Measurements from ENCODE around the gene CANT1. TPM values are rescaled to one million over a fixed set of nuclear protein-coding genes. Genes with fewer than 3 reads are reported as not detected.

The CANT1 gene
- total RNA-seq, 1 experiment from 2014 or later: 33.0 TPM

DNA sequence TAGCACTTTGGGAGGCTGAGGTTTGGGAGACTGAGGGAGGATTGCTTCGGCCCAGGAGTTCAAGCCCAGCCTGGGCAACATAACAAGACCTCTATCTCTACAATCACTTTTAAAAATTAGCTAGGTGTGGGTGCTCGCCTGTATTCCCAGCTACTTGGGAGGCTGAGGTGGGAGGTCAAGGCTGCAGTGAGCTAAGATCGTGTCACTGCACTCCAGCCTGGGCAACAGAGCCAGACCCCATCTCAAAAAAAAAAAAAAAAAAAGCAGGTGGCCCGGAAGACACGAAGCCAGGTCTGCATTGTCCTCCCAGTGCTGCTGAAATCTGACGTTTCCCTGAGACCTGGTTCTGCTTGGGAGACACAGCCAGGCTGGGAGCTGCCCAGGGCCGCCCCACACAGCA lies 65.5 kb downstream of the CANT1 start:
- Histone ChIP-seq H3K4me2 (ENCODE audit: insufficient read depth, insufficient read length, low read length) (no peak overlapping the region), H3K14ac (ENCODE audit: insufficient read depth, low read length) (no peak overlapping the region), H3K4ac (ENCODE audit: low read depth, low read length) (no peak overlapping the region), H3T11ph (ENCODE audit: low read length) (no peak overlapping the region), H3K79me1 (ENCODE audit: insufficient read depth, low read depth, low read length, poor library complexity, severe bottlenecking) (no peaks in the 10 kb centered on the region), H3K56ac (ENCODE audit: insufficient read length, low read depth, low read length) (no peak overlapping the region), H3K9ac (ENCODE audit: extremely low read depth, insufficient read length, low read length) (no peak overlapping the region), H2BK120ac (ENCODE audit: low read depth, low read length, poor library complexity, severe bottlenecking) (no peak overlapping the region), H4K91ac (ENCODE audit: insufficient read length, low read depth, low read length) (no peak overlapping the region), H2AFZ (ENCODE audit: low read length) (no peak overlapping the region), H2BK15ac (ENCODE audit: low read depth, low read length) (no peak overlapping the region), H2BK12ac (ENCODE audit: insufficient read length, low read depth, low read length) (no peak overlapping the region), H4K5ac (ENCODE audit: insufficient read length, low read depth, low read length) (no peak overlapping the region), H4K8ac (replicated peaks; ENCODE audit: insufficient read length, low read depth, low read length) (no peak overlapping the region), H3K23ac (ENCODE audit: insufficient read length, low read depth, low read length) (no peak overlapping the region), H2BK20ac (ENCODE audit: low read depth, low read length, poor library complexity, severe bottlenecking) (no peak overlapping the region), H3K4me1 (ENCODE audit: insufficient read depth, low read length) (no peaks in the 10 kb centered on the region), H3K23me2 (ENCODE audit: insufficient read length, low read depth, low read length, poor library complexity, severe bottlenecking) (no peaks in the 10 kb centered on the region), H3K27me3 (ENCODE audit: insufficient read depth, low read length) (no peaks in the 10 kb centered on the region), H2BK5ac (ENCODE audit: insufficient read length, low read length) (no peak overlapping the region), H2AK5ac (ENCODE audit: insufficient read length, low read length) (no peak overlapping the region), H3K9me3 (ENCODE audit: control insufficient read depth, low read depth, low read length) (no peaks in the 10 kb centered on the region), H4K20me1 (ENCODE audit: control insufficient read depth, insufficient read depth, insufficient read length) (no peaks in the 10 kb centered on the region), H3K79me2 (ENCODE audit: insufficient read depth, low read length) (no peaks in the 10 kb centered on the region), H3K27ac (ENCODE audit: insufficient read length, low read depth, low read length) (no peak overlapping the region), H3K18ac (ENCODE audit: insufficient read length, low read depth, low read length) (no peak overlapping the region)
- TF ChIP-seq, protein P1, sequence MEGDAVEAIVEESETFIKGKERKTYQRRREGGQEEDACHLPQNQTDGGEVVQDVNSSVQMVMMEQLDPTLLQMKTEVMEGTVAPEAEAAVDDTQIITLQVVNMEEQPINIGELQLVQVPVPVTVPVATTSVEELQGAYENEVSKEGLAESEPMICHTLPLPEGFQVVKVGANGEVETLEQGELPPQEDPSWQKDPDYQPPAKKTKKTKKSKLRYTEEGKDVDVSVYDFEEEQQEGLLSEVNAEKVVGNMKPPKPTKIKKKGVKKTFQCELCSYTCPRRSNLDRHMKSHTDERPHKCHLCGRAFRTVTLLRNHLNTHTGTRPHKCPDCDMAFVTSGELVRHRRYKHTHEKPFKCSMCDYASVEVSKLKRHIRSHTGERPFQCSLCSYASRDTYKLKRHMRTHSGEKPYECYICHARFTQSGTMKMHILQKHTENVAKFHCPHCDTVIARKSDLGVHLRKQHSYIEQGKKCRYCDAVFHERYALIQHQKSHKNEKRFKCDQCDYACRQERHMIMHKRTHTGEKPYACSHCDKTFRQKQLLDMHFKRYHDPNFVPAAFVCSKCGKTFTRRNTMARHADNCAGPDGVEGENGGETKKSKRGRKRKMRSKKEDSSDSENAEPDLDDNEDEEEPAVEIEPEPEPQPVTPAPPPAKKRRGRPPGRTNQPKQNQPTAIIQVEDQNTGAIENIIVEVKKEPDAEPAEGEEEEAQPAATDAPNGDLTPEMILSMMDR (conservative IDR thresholded peaks at IDR 0.05): no peak
- Mint-ChIP-seq H3K4me1 (peaks cover 0 to 16% of the 10 kb centered on the region in 2 experiments; a peak in 1 of 4 replicates), H3K4me3 (no peak overlapping the region), H3K9me3 (no peaks in the 10 kb centered on the region; a peak in 1 of 5 replicates), H3K36me3 (ENCODE audit: insufficient read depth in 1 of 3, low read depth in 3 of 3) (no peaks in the 10 kb centered on the region), H3K27ac (no peak overlapping the region), H3K27me3 (ENCODE audit: low read depth) (peaks cover 14% of the 10 kb centered on the region)
- no CpG with 5 or more reads among the region's 7 CpGs for WGBS (ENCODE audit: extremely low coverage, insufficient read length, low lambda C conversion rate)
- DNase-seq: no peak

Other genes with a start within 250 kb of the CANT1 start
- 9.7 and 11.2 TPM in 2 replicates for gene CYTH1, start 227.5 kb downstream of the CANT1 start, total RNA-seq (2021)
- 101 and 106 TPM in 2 replicates for gene USP36, start 168.9 kb downstream of the CANT1 start, total RNA-seq (2021)
- 0.42 and 0.66 TPM in 2 replicates for gene CEP295NL, start 106.6 kb downstream of the CANT1 start, total RNA-seq (2021)
- 29.0 and 30.3 TPM in 2 replicates for gene TIMP2, start 84.4 kb downstream of the CANT1 start, total RNA-seq (2021)
- 69.8 and 76.4 TPM in 2 replicates for gene LGALS3BP, start 29.8 kb downstream of the CANT1 start, total RNA-seq (2021)
- gene C1QTNF1, start 14.4 kb upstream of the CANT1 start, total RNA-seq (2021): 0.55 and 0.96 TPM in 2 replicates
- gene ENGASE, start 65.1 kb upstream of the CANT1 start, total RNA-seq (2021): 20.6 and 21.1 TPM in 2 replicates